Esophagus muscularis mucosa (tissue), 4 donors: Measurements from ENCODE around the gene HSD17B14. TPM values are rescaled to one million over a fixed set of nuclear protein-coding genes. Genes with fewer than 3 reads are reported as not detected.
"Not testable (repeated sequence)": the region's sequence is repeated elsewhere in the genome, so short reads cannot be mapped to it uniquely, and the experiment has no call there.

Experiments
- DNase-seq: peaks from one replicate; pipeline ENCODE4 v3.0.0-alpha.2; 2017; ENCODE audit errors: extremely low spot score
- H3K27ac ChIP-seq, 4 donors: fragments of 200-600 bp; sonication (generic); replicated peaks in 1 of 4; 1 replicate in 3 of 4; 2 replicates in 1 of 4; pipeline ENCODE4 v1.5.1; 2016 to 2019; ENCODE audit warnings: mild to moderate bottlenecking in 1 of 4
- H3K27me3 ChIP-seq, 4 donors: fragments of 200-600 bp; sonication (generic); one replicate each; pipeline versions ENCODE4 v1.5.1 to v1.6.0; 2016 to 2019
- H3K36me3 ChIP-seq, 4 donors: fragments of 200-600 bp; sonication (generic); one replicate each; pipeline ENCODE4 v1.5.1; 2016 to 2019
- H3K4me1 ChIP-seq, 4 donors: fragments of 200-600 bp; sonication (generic); one replicate each; pipeline ENCODE4 v1.5.1; 2016 to 2019
- H3K4me3 ChIP-seq, 4 donors: fragments of 200-600 bp; sonication (generic); 1 replicate in 2 of 4; 2 replicates in 2 of 4; pipeline ENCODE4 v1.5.1; 2016 to 2019; ENCODE audit warnings: mild to moderate bottlenecking in 4 of 4, moderate library complexity in 1 of 4
- H3K9me3 ChIP-seq, 4 donors: fragments of 200-600 bp; sonication (generic); 1 replicate in 3 of 4; 2 replicates in 1 of 4; pipeline ENCODE4 v1.5.1; 2016 to 2019
- EP300 ChIP-seq: sonication (generic); formaldehyde crosslinking; IDR thresholded peaks from one replicate; pipeline ENCODE4 v1.6.1; 2017; ENCODE audit warnings: antibody characterized with exemption
- POLR2A ChIP-seq: fragments of 450-650 bp; IDR thresholded peaks from one replicate; pipeline ENCODE4 v1.6.1; 2017; ENCODE audit warnings: antibody characterized with exemption, moderate library complexity, mild to moderate bottlenecking, low read depth
- POLR2AphosphoS5 ChIP-seq, 2 donors: sonication (generic); formaldehyde crosslinking; IDR thresholded peaks; one replicate each; pipeline ENCODE4 v1.6.1; 2017; ENCODE audit warnings: antibody characterized with exemption in 2 of 2
- WGBS: methylation state at CpG from one replicate; pipeline ENCODE4 v1.1.5; 2018; 5-methylcytosine and 5-hydroxymethylcytosine counted together
- intact Hi-C: fragments of 100-400 bp; cut with DNase I; formaldehyde crosslinking; loops from one replicate; pipeline ENCODE4 v1.15.1; 2023
- total RNA-seq, 4 donors: library from RNA; depleted of rRNA; stranded (reverse); fragments of >200 nt; gene quantifications; one replicate each; pipeline versions ENCODE4 v1.1.0 to v1.2.1, GENCODE V29; 2016
- TF ChIP-seq, protein P1 (sequence below), 3 experiments: fragments of 200-600 bp in 2 of 3; fragments of 450-650 bp in 1 of 3; sonication (generic) in 2 of 3; IDR thresholded peaks; one replicate each; pipeline ENCODE4 v1.5.1; 2017 to 2019; ENCODE audit warnings: antibody characterized with exemption in 3 of 3, mild to moderate bottlenecking in 2 of 3, moderate library complexity in 1 of 3

HSD17B14 gene
- total RNA-seq, 4 donors from 2014 or later = 7.1 to 8.9 (median 7.8) TPM

DNA sequence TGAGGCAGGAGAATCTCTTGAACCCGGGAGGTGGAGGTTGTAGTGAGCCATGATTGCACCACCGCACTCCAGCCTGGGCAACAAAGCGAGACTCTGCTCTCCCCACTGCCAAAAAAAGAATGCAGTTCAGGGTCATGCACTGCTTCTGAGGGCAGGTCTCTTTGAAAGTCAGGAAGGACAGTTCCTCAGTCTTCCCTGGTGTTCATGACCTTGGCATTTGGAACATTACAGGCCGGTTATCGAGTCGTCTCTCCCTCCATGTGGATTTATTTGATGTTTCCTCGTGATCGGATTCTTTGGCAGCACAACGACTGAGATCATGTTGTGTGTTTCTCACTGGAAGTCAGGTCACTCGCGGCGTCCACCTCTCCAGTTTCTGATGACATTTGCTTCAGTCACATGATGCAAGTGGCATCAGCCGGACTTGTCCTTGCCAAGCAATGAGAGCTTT lies 63.8 kb downstream of the HSD17B14 start:
- no peak for DNase-seq
- H3K4me1 ChIP-seq = no peaks in the 10 kb centered on the region
- TF ChIP-seq, protein P1, sequence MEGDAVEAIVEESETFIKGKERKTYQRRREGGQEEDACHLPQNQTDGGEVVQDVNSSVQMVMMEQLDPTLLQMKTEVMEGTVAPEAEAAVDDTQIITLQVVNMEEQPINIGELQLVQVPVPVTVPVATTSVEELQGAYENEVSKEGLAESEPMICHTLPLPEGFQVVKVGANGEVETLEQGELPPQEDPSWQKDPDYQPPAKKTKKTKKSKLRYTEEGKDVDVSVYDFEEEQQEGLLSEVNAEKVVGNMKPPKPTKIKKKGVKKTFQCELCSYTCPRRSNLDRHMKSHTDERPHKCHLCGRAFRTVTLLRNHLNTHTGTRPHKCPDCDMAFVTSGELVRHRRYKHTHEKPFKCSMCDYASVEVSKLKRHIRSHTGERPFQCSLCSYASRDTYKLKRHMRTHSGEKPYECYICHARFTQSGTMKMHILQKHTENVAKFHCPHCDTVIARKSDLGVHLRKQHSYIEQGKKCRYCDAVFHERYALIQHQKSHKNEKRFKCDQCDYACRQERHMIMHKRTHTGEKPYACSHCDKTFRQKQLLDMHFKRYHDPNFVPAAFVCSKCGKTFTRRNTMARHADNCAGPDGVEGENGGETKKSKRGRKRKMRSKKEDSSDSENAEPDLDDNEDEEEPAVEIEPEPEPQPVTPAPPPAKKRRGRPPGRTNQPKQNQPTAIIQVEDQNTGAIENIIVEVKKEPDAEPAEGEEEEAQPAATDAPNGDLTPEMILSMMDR (IDR thresholded peaks at IDR 0.05) = no peak
- no peak for TF ChIP-seq EP300
- TF ChIP-seq POLR2AphosphoS5 (IDR thresholded peaks at IDR 0.05) = no peak
- no peak for TF ChIP-seq POLR2A

DNA sequence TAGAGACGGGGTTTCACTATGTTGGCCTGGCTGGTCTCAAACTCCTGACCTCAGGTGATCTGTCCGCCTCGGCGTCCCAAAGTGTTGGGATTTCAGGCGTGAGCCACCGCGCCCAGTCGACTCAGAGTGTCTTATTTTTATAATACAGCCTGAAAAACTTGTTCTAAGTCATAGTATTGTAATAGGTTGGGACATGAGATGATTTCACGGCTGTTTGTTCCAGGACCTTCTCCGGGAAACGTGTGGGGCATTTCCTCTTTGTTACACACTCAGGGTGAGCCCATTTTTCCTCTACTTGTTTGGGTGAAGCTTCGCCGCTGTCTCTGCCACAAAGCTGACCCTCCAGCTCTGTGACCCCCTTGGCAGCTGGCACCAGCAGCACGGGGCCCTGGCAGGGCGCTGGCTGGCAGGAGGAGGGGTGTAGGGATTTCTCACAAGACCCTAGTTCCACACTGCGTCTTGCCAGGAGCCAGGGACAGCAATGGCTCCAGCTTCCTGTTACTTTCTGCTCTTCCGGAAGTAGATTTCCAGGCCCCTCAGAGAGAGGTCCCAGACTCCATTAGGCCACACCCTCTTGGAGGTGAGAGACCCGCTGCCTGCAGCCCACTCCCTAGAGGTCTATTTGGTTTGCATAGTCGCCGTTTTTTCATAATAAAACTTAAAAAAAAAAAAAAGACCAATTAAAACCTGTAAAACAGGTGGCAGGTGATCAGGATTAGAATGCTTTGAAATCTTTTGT lies 65.4 kb downstream of the HSD17B14 start:
- H3K9me3 ChIP-seq = no peaks in the 10 kb centered on the region
- TF ChIP-seq EP300 = no peak
- no peak for TF ChIP-seq POLR2AphosphoS5 (IDR thresholded peaks at IDR 0.05)
- TF ChIP-seq POLR2A = no peak
- TF ChIP-seq, protein P1 (IDR thresholded peaks at IDR 0.05) = no peak
- peaks cover 0 to 26% (median 0%) of the 10 kb centered on the region in 4 donors for H3K27me3 ChIP-seq
- no peak overlapping the region for H3K4me3 ChIP-seq
- H3K36me3 ChIP-seq = no peaks in the 10 kb centered on the region
- no peak overlapping the region for H3K27ac ChIP-seq
- DNase-seq = no peak
- intact Hi-C loops = no loop called here
- 73% methylated on average over 20 of the region's 20 CpGs for WGBS
- H3K4me1 ChIP-seq = no peaks in the 10 kb centered on the region

More for the DNA sequence above, 63.8 kb downstream of the HSD17B14 start:
- Histone ChIP-seq H3K9me3 (no peaks in the 10 kb centered on the region), H3K27me3 (peaks cover 0 to 16% (median 0%) of the 10 kb centered on the region in 4 donors), H3K4me3 (no peak overlapping the region), H3K36me3 (no peaks in the 10 kb centered on the region), H3K27ac (no peak overlapping the region)
- intact Hi-C loops = no loop called here
- WGBS = 65% methylated on average over 13 of the region's 13 CpGs

DNA sequence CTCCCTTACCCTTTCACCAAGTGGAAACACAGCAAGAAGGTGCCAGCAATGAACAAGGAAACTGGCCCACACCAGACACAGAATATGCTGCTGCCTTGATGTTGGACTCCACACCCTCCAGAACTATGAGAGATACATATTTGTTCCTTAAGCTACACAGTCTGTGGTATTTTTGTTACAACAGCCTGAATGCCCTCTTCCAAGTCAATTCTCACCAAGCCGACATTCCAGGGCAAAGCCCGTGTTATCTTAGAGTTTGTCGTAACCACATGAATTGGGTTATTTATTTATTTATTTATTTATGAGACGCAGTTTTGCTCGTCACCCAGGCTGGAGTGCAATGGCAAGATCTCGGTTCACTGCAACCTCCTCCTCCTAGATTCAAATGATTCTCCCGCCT lies 66.0 kb downstream of the HSD17B14 start:
- TF ChIP-seq, protein P1 (IDR thresholded peaks at IDR 0.05) = no peak
- no peak for TF ChIP-seq EP300
- no peak for TF ChIP-seq POLR2A
- TF ChIP-seq POLR2AphosphoS5 (IDR thresholded peaks at IDR 0.05) = no peak
- no peaks in the 10 kb centered on the region for H3K9me3 ChIP-seq
- H3K4me3 ChIP-seq = no peak overlapping the region
- no peaks in the 10 kb centered on the region for H3K36me3 ChIP-seq
- no peaks in the 10 kb centered on the region for H3K4me1 ChIP-seq
- intact Hi-C loops = no loop called here
- no peak for DNase-seq
- peaks cover 0 to 29% (median 0%) of the 10 kb centered on the region in 4 donors for H3K27me3 ChIP-seq
- no peak overlapping the region for H3K27ac ChIP-seq
- 89% methylated on average over 7 of the region's 7 CpGs for WGBS

DNA sequence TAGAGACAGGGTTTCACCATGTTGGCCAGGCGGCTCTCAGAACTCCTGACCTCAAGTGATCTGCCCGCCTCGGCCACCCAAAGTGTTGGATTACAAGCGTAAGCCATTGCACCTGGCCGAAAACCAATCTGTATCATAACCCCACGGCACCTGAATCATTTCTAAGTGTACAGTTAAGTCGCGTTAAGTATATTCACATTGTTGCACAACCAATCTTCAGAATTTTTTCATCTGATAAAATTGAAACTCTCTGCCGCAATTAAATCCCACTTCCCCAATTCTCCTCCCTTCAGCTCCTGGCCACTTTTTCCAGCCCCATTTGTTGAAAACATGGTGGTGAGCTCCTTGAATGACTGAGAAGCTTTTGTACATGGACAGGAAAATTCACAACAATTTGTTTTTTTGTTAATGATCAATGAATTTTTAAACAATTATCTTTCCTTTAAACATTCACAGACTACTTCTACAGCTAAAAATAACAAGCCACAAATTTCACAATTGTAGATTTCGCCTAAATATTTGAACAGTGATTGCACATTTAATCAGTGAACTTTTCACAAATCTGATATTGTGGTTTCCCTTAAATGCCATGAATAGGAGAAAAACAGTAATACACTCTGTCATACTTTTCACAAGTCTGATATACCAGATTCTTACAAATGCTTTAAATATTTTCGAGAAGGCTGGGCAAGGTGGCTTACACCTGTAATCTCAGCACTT lies 67.1 kb downstream of the HSD17B14 start:
- WGBS = 75% methylated on average over 11 of the region's 11 CpGs
- Histone ChIP-seq H3K4me3 (no peak overlapping the region), H3K4me1 (no peaks in the 10 kb centered on the region), H3K9me3 (no peaks in the 10 kb centered on the region), H3K27me3 (peaks cover 0 to 35% (median 0%) of the 10 kb centered on the region in 4 donors), H3K27ac (no peak overlapping the region), H3K36me3 (no peaks in the 10 kb centered on the region)
- intact Hi-C loops = no loop called here
- no peak for DNase-seq
- no peak for TF ChIP-seq EP300

DNA sequence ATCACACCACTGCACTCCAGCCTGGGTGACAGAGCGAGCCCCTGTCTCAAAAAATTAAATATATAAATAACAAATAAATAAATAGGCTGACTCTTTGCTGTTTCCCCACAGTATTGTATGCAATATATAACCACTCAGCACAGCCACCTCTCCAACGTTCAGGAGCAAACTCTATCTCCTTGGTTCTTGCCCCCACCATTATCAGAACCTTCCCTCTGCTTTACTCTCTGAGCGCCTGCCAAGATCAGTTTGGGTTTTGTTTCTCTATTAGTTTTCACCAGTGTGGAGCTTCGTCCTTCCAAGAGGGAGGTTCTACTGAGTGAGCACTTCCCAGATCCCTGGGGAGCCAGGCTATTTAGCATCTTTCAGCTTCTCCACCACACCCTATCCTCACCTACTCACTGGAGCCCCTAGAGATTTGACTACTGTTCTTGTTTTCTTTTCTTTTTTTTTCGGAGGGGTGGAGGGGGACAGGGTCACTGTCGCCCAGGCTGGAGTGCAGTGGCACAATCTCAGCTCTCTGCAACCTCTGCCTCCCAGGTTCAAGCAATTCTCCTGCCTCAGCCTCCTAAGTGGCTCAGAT lies 68.0 kb downstream of the HSD17B14 start:
- DNase-seq, H3K27ac ChIP-seq, H3K9me3 ChIP-seq, H3K4me1 ChIP-seq, H3K4me3 ChIP-seq, H3K36me3 ChIP-seq, intact Hi-C loops: not testable (repeated sequence)
- WGBS = 46% methylated on average over 6 of the region's 6 CpGs
- H3K27me3 ChIP-seq = peaks cover 0 to 35% (median 0%) of the 10 kb centered on the region in 4 donors

DNA sequence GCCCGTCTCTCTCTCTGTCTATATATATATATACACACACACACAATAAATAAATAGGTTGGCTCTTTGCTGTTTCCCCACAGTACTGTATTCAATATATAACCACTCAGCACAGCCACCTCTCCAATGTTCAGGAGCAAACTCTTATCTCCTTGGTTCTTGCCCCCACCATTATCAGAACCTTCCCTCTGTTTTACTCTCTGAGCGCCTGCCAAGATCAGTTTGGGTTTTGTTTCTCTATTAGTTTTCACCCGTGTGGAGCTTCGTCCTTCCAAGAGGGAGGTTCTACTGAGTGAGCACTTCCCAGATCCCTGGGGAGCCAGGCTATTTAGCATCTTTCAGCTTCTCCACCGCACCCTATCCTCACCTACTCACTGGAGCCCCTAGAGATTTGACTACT lies 70.5 kb downstream of the HSD17B14 start:
- H3K4me1 ChIP-seq, intact Hi-C loops, H3K27ac ChIP-seq, H3K36me3 ChIP-seq, DNase-seq, H3K9me3 ChIP-seq, H3K4me3 ChIP-seq: not testable (repeated sequence)
- 33% methylated on average over 5 of the region's 5 CpGs for WGBS
- H3K27me3 ChIP-seq = peaks cover 0 to 31% (median 0%) of the 10 kb centered on the region in 4 donors
